H1 (cell line): ENCODE measurements around the gene TOM1L2. TPM values are rescaled to one million over a fixed set of nuclear protein-coding genes. Genes with fewer than 3 reads are reported as not detected.
A peak's percentile ranks its signal among the peaks of the same experiment; 100 is the strongest.

Experiments used
- CTCF ChIA-PET: fragments of 300-600 bp; sonication (Branson Sonifier 250); formaldehyde crosslinking; loops from one replicate; lab custom pipeline; 2021; ENCODE audit not compliant: partially characterized antibody; lab: Charles Lee
- POLR2A ChIA-PET: fragments of 300-600 bp; sonication (Branson Sonifier 250); formaldehyde crosslinking; loops from one replicate; lab custom pipeline; 2021; ENCODE audit warnings: inconsistent platforms; ENCODE audit not compliant: partially characterized antibody; lab: Charles Lee
- DNase-seq, 2 experiments: peaks; one replicate each; pipeline versions ENCODE4 v3.0.0 to v3.0.0-alpha.2; 2010 to 2022; ENCODE audit warnings: low spot score in 2 of 2, low read depth in 1 of 2, mixed read lengths in 1 of 2
- FAIRE-seq: peaks from 2 replicates; lab custom pipeline; 2011; peaks lifted over from hg19 to GRCh38; lab: Jason Lieb, UNC
- H2AFZ ChIP-seq: 2 replicates; pipeline ENCODE4 v1.8.1; 2012; ENCODE audit warnings: low read length, inconsistent platforms
- H2AK5ac ChIP-seq: 2 replicates; pipeline ENCODE4 v1.6.1; 2013; ENCODE audit warnings: low read depth, low read length
- H2BK120ac ChIP-seq: replicated peaks from 2 replicates; pipeline ENCODE3; 2013; ENCODE audit warnings: low read depth, low read length, inconsistent platforms
- H2BK12ac ChIP-seq: 2 replicates; pipeline ENCODE4 v1.6.1; 2013; ENCODE audit warnings: low read depth, low read length
- H2BK15ac ChIP-seq: 2 replicates; pipeline ENCODE4 v1.6.1; 2013; ENCODE audit warnings: low read length
- H2BK20ac ChIP-seq: 2 replicates; pipeline ENCODE4 v1.6.1; 2013; ENCODE audit warnings: low read length
- H2BK5ac ChIP-seq: 2 replicates; pipeline ENCODE4 v1.6.1; 2013; ENCODE audit warnings: low read depth, low read length
- H3K14ac ChIP-seq: 2 replicates; pipeline ENCODE4 v1.6.1; 2013; ENCODE audit warnings: inconsistent platforms; ENCODE audit not compliant: insufficient read length
- H3K18ac ChIP-seq: 2 replicates; pipeline ENCODE4 v1.6.1; 2013; ENCODE audit warnings: low read length; ENCODE audit errors: extremely low read depth
- H3K23ac ChIP-seq: 2 replicates; pipeline ENCODE4 v1.6.1; 2013; ENCODE audit warnings: inconsistent platforms; ENCODE audit not compliant: insufficient read length
- H3K23me2 ChIP-seq: 2 replicates; pipeline ENCODE4 v1.6.1; 2013; ENCODE audit warnings: low read depth, low read length
- H3K27ac ChIP-seq: 2 replicates; pipeline ENCODE4 v1.6.1; 2011; ENCODE audit warnings: low read depth, low read length, inconsistent platforms
- H3K27me3 ChIP-seq, 4 experiments: replicated peaks in 1 of 4; 1 replicate in 1 of 4; 2 replicates in 3 of 4; pipeline versions ENCODE4 v1.6.1 to v1.8.1; 2011 to 2013; ENCODE audit warnings: low read length in 3 of 4, mild to moderate bottlenecking in 3 of 4, inconsistent platforms in 2 of 4, mixed read lengths in 2 of 4, moderate library complexity in 1 of 4; ENCODE audit not compliant: control insufficient read depth in 3 of 4, insufficient read depth in 3 of 4; ENCODE audit errors: extremely low read depth in 1 of 4
- H3K36me3 ChIP-seq, 4 experiments: 2 replicates each; pipeline versions ENCODE4 v1.6.1 to v1.8.1; 2011 to 2013; ENCODE audit warnings: mild to moderate bottlenecking in 4 of 4, low read length in 3 of 4, moderate library complexity in 2 of 4, control low read depth in 1 of 4, inconsistent platforms in 1 of 4; ENCODE audit not compliant: insufficient read depth in 4 of 4, control insufficient read depth in 2 of 4
- H3K4ac ChIP-seq: replicated peaks from 2 replicates; pipeline ENCODE3; 2013; ENCODE audit warnings: low read length, low read depth, mixed read lengths, inconsistent platforms; ENCODE audit not compliant: insufficient read length
- H3K4me1 ChIP-seq, 4 experiments: replicated peaks in 1 of 4; 1 replicate in 1 of 4; 2 replicates in 3 of 4; pipeline versions ENCODE4 v1.6.1 to v1.8.1; 2011 to 2013; ENCODE audit warnings: low read length in 3 of 4, inconsistent platforms in 2 of 4, mixed read lengths in 1 of 4; ENCODE audit not compliant: insufficient read depth in 4 of 4, control insufficient read depth in 3 of 4
- H3K4me2 ChIP-seq, 2 experiments: 2 replicates each; pipeline versions ENCODE4 v1.6.1 to v1.8.1; 2011 to 2013; ENCODE audit warnings: low read depth in 2 of 2, low read length in 2 of 2, control low read depth in 1 of 2, inconsistent platforms in 1 of 2, mild to moderate bottlenecking in 1 of 2; ENCODE audit not compliant: insufficient read depth in 1 of 2
- H3K4me3 ChIP-seq, 4 experiments: fragments of 200-600, 300-600 bp in 1 of 4; sonication (generic), shearing (Covaris generic), sonication (Bioruptor Twin) in 1 of 4; 2 replicates each; pipeline versions ENCODE4 v1.5.1 to v1.8.1; 2011 to 2016; ENCODE audit warnings: low read length in 4 of 4, low read depth in 3 of 4, control low read depth in 2 of 4, inconsistent platforms in 2 of 4, mild to moderate bottlenecking in 2 of 4, mixed read lengths in 1 of 4, moderate library complexity in 1 of 4; ENCODE audit not compliant: insufficient read depth in 2 of 4; ENCODE audit errors: extremely low read depth in 1 of 4
- H3K56ac ChIP-seq: replicated peaks from 2 replicates; pipeline ENCODE3; 2013; ENCODE audit warnings: low read depth, mild to moderate bottlenecking, mixed read lengths, low read length, inconsistent platforms; ENCODE audit not compliant: insufficient read length
- H3K79me1 ChIP-seq: 2 replicates; pipeline ENCODE4 v1.6.1; 2013; ENCODE audit warnings: low read depth, low read length, control low read depth
- H3K79me2 ChIP-seq, 2 experiments: 2 replicates each; pipeline versions ENCODE4 v1.6.1 to v1.8.1; 2012 to 2013; ENCODE audit warnings: low read length in 2 of 2, mild to moderate bottlenecking in 2 of 2, inconsistent platforms in 1 of 2; ENCODE audit not compliant: insufficient read depth in 2 of 2, control insufficient read depth in 1 of 2
- H3K9ac ChIP-seq, 4 experiments: replicated peaks in 1 of 4; 1 replicate in 1 of 4; 2 replicates in 3 of 4; pipeline versions ENCODE4 v1.6.1 to v1.8.1; 2011 to 2013; ENCODE audit warnings: low read depth in 3 of 4, low read length in 3 of 4, control low read depth in 2 of 4, mild to moderate bottlenecking in 2 of 4, moderate library complexity in 2 of 4, inconsistent platforms in 1 of 4; ENCODE audit errors: extremely low read depth in 1 of 4
- H3K9me3 ChIP-seq, 2 experiments: 2 replicates each; pipeline versions ENCODE4 v1.6.1 to v1.8.1; 2012 to 2013; ENCODE audit warnings: mild to moderate bottlenecking in 2 of 2, moderate library complexity in 2 of 2, control low read depth in 1 of 2, inconsistent platforms in 1 of 2, low read depth in 1 of 2, low read length in 1 of 2, mixed read lengths in 1 of 2; ENCODE audit not compliant: insufficient read depth in 2 of 2
- H4K20me1 ChIP-seq, 2 experiments: replicated peaks in 1 of 2; 2 replicates each; pipeline versions ENCODE3 to v1.8.1; 2011 to 2013; ENCODE audit warnings: inconsistent platforms in 2 of 2, low read length in 2 of 2, mild to moderate bottlenecking in 1 of 2; ENCODE audit not compliant: insufficient read depth in 2 of 2, control insufficient read depth in 1 of 2
- H4K5ac ChIP-seq: 2 replicates; pipeline ENCODE4 v1.6.1; 2013; ENCODE audit warnings: low read length, low read depth, mixed read lengths, inconsistent platforms; ENCODE audit not compliant: insufficient read length
- H4K8ac ChIP-seq: 2 replicates; pipeline ENCODE4 v1.8.0; 2013; ENCODE audit warnings: mild to moderate bottlenecking, moderate library complexity, low read length, inconsistent platforms; ENCODE audit not compliant: insufficient read depth; ENCODE audit errors: extremely low read depth
- H4K91ac ChIP-seq: replicated peaks from 2 replicates; pipeline ENCODE3; 2013; ENCODE audit warnings: low read length, mixed read lengths, inconsistent platforms; ENCODE audit not compliant: insufficient read length
- BACH1 ChIP-seq: IDR thresholded peaks from 2 replicates; pipeline ENCODE4 v1.6.1; 2012; ENCODE audit warnings: low read length, improper control_type of control experiment
- GTF2F1 ChIP-seq: IDR thresholded peaks from 2 replicates; pipeline ENCODE4 v1.6.1; 2012; ENCODE audit warnings: low read depth, low read length, improper control_type of control experiment, borderline replicate concordance
- HDAC6 ChIP-seq: IDR thresholded peaks from one replicate; pipeline ENCODE4 v1.7.1; 2012; ENCODE audit warnings: low read depth, mild to moderate bottlenecking, inconsistent platforms, low read length, moderate library complexity
- MAFK ChIP-seq: IDR thresholded peaks from 2 replicates; pipeline ENCODE4 v1.6.1; 2012; ENCODE audit warnings: low read depth, mild to moderate bottlenecking, improper control_type of control experiment, low read length
- SIN3A ChIP-seq, 2 experiments: IDR thresholded peaks in 1 of 2; conservative IDR thresholded peaks in 1 of 2; 2 replicates each; pipeline ENCODE4 v1.6.1; 2011 to 2012; ENCODE audit warnings: low read length in 2 of 2, improper control_type of control experiment in 1 of 2, low read depth in 1 of 2, mild to moderate bottlenecking in 1 of 2
- TBP ChIP-seq: IDR thresholded peaks from 2 replicates; pipeline ENCODE4 v1.6.1; 2011; ENCODE audit warnings: low read depth, low read length, improper control_type of control experiment
- WGBS, 2 experiments: shearing (Covaris generic) in 1 of 2; methylation state at CpG; one replicate each; pipeline versions ENCODE4 v1.1.6 to v1.1.7; 2013 to 2015; ENCODE audit warnings: low lambda C conversion rate in 2 of 2, mixed read lengths in 2 of 2, inconsistent platforms in 1 of 2, low coverage in 1 of 2, missing lambda C conversion rate in 1 of 2; ENCODE audit not compliant: insufficient replicate concordance in 2 of 2, insufficient coverage in 1 of 2, insufficient read length in 1 of 2; ENCODE audit errors: extremely low coverage in 1 of 2, missing lambda C conversion rate in 1 of 2; 5-methylcytosine and 5-hydroxymethylcytosine counted together
- long read RNA-seq, 2 experiments: library from RNA in 1 of 2; library from capped mRNA in 1 of 2; stranded (forward); transcript quantifications; one replicate each; pipeline ENCODE4 v2.0.0, GENCODE V29; 2021; ENCODE audit warnings: inconsistent platforms in 1 of 2
- polyA minus RNA-seq, 3 experiments: library from RNA; depleted of rRNA, polyadenylated mRNA; stranded (reverse); fragments of >200 nt; gene quantifications; 1 replicate in 2 of 3; 2 replicates in 1 of 3; pipeline ENCODE4 v1.2.3, GENCODE V29; 2011
- polyA plus RNA-seq, 7 experiments: library from polyadenylated mRNA; depleted of rRNA in 3 of 7; stranded (reverse) in 5 of 7; unstranded in 2 of 7; fragments of >200 nt in 5 of 7; fragments of 200-250 nt in 2 of 7; gene quantifications; 1 replicate in 5 of 7; 2 replicates in 1 of 7; 4 replicates in 1 of 7; pipeline versions ENCODE4 v1.2.1 to v1.2.3, GENCODE V29; 2011 to 2013; ENCODE audit warnings: missing spikeins in 2 of 7, mixed read lengths in 2 of 7
- total RNA-seq: library from RNA; stranded (reverse); fragmentation: NEBNext Ultra II Directional; extraction: Animal tissue kit (Norgen Biotek cat#: 25700); gene quantifications from 2 replicates; pipeline ENCODE4 v1.2.1, GENCODE V29; 2021
- TF ChIP-seq, protein P1 (sequence below): IDR thresholded peaks from 2 replicates; pipeline ENCODE4 v1.6.1; 2012; ENCODE audit warnings: low read length, inconsistent platforms

TOM1L2 gene
- total RNA-seq, result 3.3 and 3.4 TPM in 2 replicates
- polyA plus RNA-seq (2011; rRNA removed), result 2.0 and 4.2 TPM in 2 replicates
- polyA plus RNA-seq (2011; cell fraction: cytosol; rRNA removed), result 2.8 TPM
- polyA plus RNA-seq (2011; cell fraction: nucleus; rRNA removed), result 5.6 TPM
- 2.4 to 3.2 TPM (median 2.7 TPM) in 4 replicates for polyA plus RNA-seq (2012, experiment 1 of 2)
- polyA plus RNA-seq (2012, experiment 2 of 2), result 3.4 TPM
- 4.5 TPM for polyA plus RNA-seq (2013, experiment 1 of 2)
- polyA plus RNA-seq (2013, experiment 2 of 2), result 4.3 TPM
- polyA minus RNA-seq (2011; rRNA and poly(A)+ RNA removed), result 3.0 and 4.6 TPM in 2 replicates
- polyA minus RNA-seq (2011; cell fraction: cytosol; rRNA and poly(A)+ RNA removed), result 1.7 TPM
- 5.1 TPM for polyA minus RNA-seq (2011; cell fraction: nucleus; rRNA and poly(A)+ RNA removed)
- long read RNA-seq, experiment 1, partial matches to known transcripts, result 0 of 1 reads
- long read RNA-seq, experiment 1, other reads (novel, unspliced or antisense), result 0 of 1 reads
- long read RNA-seq, experiment 2, partial matches to known transcripts, result 0 of 1 reads
- long read RNA-seq, experiment 2, other reads (novel, unspliced or antisense), result 1 of 1 reads

DNA sequence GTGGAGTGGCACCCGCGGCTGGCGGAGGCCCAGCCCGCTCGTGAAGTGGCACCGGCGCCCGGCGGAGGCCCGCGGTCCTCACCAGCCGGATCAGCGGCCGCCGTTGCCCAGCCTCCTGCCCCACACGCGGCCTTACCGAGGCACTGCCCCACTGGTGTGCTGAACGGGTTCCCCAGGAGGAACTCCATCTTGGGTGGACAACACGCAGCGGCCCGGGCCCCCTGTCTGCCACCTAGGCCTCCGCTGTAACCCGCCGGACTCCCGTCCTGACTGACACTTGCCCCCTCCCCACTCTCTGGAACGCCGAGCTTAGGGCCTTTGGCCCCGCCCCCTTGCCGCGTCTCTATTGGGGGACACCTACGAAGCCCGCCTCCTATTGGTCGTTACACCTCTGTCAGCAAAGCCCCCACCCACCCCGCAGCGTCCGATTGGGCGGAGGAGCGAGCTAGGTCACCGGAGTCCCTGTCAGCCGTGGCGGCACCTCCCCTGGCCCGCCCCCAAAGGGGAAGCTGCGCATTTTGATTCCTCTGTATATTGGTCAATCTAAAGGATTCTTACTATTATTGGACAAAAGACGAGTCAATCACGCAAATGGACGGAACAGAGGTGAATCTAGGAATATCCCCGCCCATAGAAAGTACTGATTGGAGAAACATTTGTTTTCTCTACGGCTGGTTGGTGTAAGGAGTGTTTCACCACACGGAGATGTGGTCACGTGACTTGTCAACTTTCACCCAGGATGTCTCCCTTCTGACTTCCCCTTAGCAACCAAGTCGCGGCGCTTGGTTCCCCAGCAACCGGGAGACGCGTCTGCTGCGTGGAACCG is at the start of gene TOM1L2, which contains the start of gene DRC3:
Gene TOM1L2, minus strand, starts transcription at position 275 of the 826 bp plus-strand sequence. Its CDS starts 87 bp downstream, at position 188.
Gene DRC3, plus strand, starts transcription at position 737 of the 826 bp plus-strand sequence. CDS start 4,737 bp downstream, outside the sequence.
- Histone ChIP-seq H3K9me3 (no peaks in the 10 kb centered on the region), H3K9ac (no peak within 1 kb of the TSS; a peak in 1 of 7 replicates), H2BK120ac (no peak within 1 kb of the TSS), H2BK5ac (no peak within 1 kb of the TSS), H3K14ac (no peak within 1 kb of the TSS), H2BK20ac (no peak within 1 kb of the TSS), H2AK5ac (no peak within 1 kb of the TSS), H3K56ac (no peak within 1 kb of the TSS), H3K23ac (no peak within 1 kb of the TSS), H3K23me2 (peaks cover 5% of the 10 kb centered on the region; the same call in 1 of the 2 replicates), H3K4me3 (peak within 1 kb of the TSS; percentile 63 to 70 (median 64)), H2AFZ (peak within 1 kb of the TSS; percentile 78; the same call in 1 of the 2 replicates), H3K4me1 (peaks cover 0 to 5% (median 2%) of the 10 kb centered on the region in 4 experiments; a peak in 2 of 7 replicates), H3K4ac (no peak within 1 kb of the TSS), H3K18ac (no peak within 1 kb of the TSS), H3K27ac (no peak within 1 kb of the TSS), H4K5ac (no peak within 1 kb of the TSS), H3K36me3 (no peaks in the 10 kb centered on the region), H3K4me2 (peak within 1 kb of the TSS; percentile 52 to 83), H4K20me1 (no peaks in the 10 kb centered on the region), H3K79me2 (no peaks in the 10 kb centered on the region), H4K91ac (no peak within 1 kb of the TSS), H2BK12ac (no peak within 1 kb of the TSS), H2BK15ac (no peak within 1 kb of the TSS), H3K79me1 (no peaks in the 10 kb centered on the region; the same call in 1 of the 2 replicates), H4K8ac (no peak within 1 kb of the TSS; the same call in 1 of the 2 replicates), H3K27me3 (no peaks in the 10 kb centered on the region)
- peak; percentile 99 for DNase-seq
- WGBS, 2 experiments, result 2% methylated on average over 56 of the region's 59 CpGs; no CpG with 5 or more reads in 1 of the 2 experiments
- peak; percentile 100 for FAIRE-seq
- CTCF ChIA-PET, result interaction anchor here (0.8 to 2.1 kb wide), 5 partner anchors 12 to 83 kb away, joined by 3 to 5 read pairs (median 3); no protein-coding TSS in a partner anchor
- POLR2A ChIA-PET, result interaction anchor here (0.6 to 0.8 kb wide), 3 partner anchors 51 to 134 kb away, joined by 3 read pairs; no protein-coding TSS in a partner anchor
- TF ChIP-seq TBP (no peak; the same call in 1 of the 2 replicates), BACH1 (no peak), MAFK (no peak), HDAC6 (no peak), GTF2F1 (peak; percentile 77; the same call in 1 of the 2 replicates), SIN3A (conservative IDR thresholded peaks at IDR 0.05 in 1 of 2, IDR thresholded peaks at IDR 0.05 in 1 of 2; ENCODE audit: low read depth in 1 of 2, low read length in 2 of 2) (peak; percentile 92 to 97)
- TF ChIP-seq, protein P1, sequence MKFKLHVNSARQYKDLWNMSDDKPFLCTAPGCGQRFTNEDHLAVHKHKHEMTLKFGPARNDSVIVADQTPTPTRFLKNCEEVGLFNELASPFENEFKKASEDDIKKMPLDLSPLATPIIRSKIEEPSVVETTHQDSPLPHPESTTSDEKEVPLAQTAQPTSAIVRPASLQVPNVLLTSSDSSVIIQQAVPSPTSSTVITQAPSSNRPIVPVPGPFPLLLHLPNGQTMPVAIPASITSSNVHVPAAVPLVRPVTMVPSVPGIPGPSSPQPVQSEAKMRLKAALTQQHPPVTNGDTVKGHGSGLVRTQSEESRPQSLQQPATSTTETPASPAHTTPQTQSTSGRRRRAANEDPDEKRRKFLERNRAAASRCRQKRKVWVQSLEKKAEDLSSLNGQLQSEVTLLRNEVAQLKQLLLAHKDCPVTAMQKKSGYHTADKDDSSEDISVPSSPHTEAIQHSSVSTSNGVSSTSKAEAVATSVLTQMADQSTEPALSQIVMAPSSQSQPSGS, result no peak
